Measurements from ENCODE around the gene IGF2BP3.

The IGF2BP3 gene

DNA sequence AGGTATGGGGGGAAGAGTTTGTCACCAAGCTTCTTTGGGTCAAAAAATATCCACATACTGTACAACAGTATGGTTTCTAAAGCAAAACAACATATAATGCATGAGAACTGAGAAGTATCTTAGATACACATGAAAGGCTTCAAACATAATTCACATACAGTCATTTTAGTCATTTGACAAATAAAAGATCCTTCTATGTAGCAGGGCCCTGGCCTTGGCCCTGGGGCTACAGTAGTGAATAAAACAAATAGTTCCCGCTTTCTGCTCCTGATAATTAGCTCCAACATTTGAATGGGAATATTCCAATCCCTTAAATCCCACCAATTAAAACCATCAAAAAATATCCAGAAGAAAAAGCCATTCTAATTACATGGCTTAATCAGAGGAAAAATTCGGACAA is 119.8 kb downstream of the IGF2BP3 start:
- Histone ChIP-seq H4K20me1 (ENCODE audit: insufficient read depth) (no peaks in the 10 kb centered on the region), H3K4me3 (IDR thresholded peaks at IDR 0.05; ENCODE audit: insufficient read depth, low read depth, low read length) (no peak overlapping the region), H3K36me3 (ENCODE audit: insufficient read depth) (peaks cover 10% of the 10 kb centered on the region; the same call in 1 of the 2 replicates), H3K4me2 (no peak overlapping the region), H3K9ac (no peak overlapping the region), H2AFZ (ENCODE audit: low read depth) (no peak overlapping the region), H3K4me1 (ENCODE audit: low read depth, poor library complexity, severe bottlenecking) (peaks cover 6% of the 10 kb centered on the region), H3K27ac (no peak overlapping the region), H3K79me2 (ENCODE audit: insufficient read depth, low read depth) (peaks cover 12% of the 10 kb centered on the region; the same call in 1 of the 2 replicates), H3K27me3 (ENCODE audit: insufficient read depth, low read depth) (no peaks in the 10 kb centered on the region)
- no peak for TF ChIP-seq CTCF (conservative IDR thresholded peaks at IDR 0.05; ENCODE audit: low read depth, low read length)

DNA sequence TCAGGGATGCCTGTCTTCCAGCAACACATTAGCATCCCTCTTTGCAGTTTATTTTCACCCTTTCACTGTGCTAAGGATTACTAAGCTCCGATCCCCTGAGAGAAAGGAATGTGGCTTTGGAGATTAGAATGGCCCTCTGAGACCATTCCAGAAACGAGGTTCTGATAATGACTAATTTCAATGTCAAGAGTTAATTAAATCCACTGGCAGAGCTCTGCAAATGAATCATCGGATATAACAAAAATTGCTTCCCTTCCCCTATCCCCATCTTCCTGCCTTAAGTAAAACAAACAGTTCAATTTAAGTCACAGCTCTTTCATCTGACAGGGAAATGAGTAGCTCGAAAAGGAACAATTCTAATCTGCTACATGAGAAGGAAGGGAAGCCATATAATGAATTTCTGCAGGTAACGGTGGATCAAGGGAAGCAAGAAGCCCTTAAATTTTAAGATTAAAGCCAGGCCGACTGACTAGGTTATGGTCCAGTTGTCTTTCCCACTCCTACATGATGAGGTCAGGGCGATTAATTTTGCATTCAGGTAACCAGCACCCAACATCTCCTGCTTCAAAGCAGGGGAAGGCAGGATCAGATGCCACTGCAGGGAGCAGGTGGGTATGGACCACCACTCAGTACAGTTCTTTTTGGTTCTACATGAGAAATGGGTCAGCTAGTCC is 120.7 kb downstream of the IGF2BP3 start:
- H3K27ac ChIP-seq: no peak overlapping the region
- peaks cover 6% of the 10 kb centered on the region for H3K4me1 ChIP-seq (ENCODE audit: low read depth, poor library complexity, severe bottlenecking)
- no peak overlapping the region for H3K4me3 ChIP-seq (IDR thresholded peaks at IDR 0.05; ENCODE audit: insufficient read depth, low read depth, low read length)
- peaks cover 8% of the 10 kb centered on the region; the same call in 1 of the 2 replicates for H3K79me2 ChIP-seq (ENCODE audit: insufficient read depth, low read depth)
- no peak for TF ChIP-seq CTCF (conservative IDR thresholded peaks at IDR 0.05; ENCODE audit: low read depth, low read length)
- H2AFZ ChIP-seq (ENCODE audit: low read depth): no peak overlapping the region
- no peak overlapping the region for H3K9ac ChIP-seq
- H3K27me3 ChIP-seq (ENCODE audit: insufficient read depth, low read depth): no peaks in the 10 kb centered on the region
- H3K36me3 ChIP-seq (ENCODE audit: insufficient read depth): peaks cover 10% of the 10 kb centered on the region; the same call in 1 of the 2 replicates
- no peak overlapping the region for H3K4me2 ChIP-seq
- no peaks in the 10 kb centered on the region for H4K20me1 ChIP-seq (ENCODE audit: insufficient read depth)

DNA sequence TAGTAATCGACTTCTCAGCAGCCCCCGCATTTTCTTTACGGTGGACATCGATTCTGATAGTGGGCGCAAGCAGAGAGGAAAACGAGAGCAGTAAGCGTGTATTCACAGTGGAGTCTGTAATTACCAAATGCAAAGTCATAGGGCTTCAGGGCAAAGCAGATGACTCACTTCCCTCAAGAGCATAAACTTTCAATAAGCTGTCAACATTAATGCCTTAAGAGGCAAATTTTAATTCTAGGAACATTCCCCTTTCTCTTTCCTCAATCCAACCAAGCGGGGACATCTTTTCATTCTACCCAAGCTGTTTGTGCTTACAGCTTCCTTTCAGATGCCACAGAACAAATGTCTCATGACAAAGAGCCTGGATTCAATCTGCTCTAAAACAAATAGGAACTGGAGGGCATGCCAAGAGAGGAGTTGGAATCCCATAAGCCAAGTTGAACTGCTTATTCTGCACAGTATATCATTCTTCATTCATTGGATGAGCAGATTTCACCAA is 122.6 kb downstream of the IGF2BP3 start:
- Histone ChIP-seq H4K20me1 (ENCODE audit: insufficient read depth) (no peaks in the 10 kb centered on the region), H3K4me3 (IDR thresholded peaks at IDR 0.05; ENCODE audit: insufficient read depth, low read depth, low read length) (no peak overlapping the region), H3K27ac (no peak overlapping the region), H3K36me3 (ENCODE audit: insufficient read depth) (peaks cover 10% of the 10 kb centered on the region; the same call in 1 of the 2 replicates), H3K4me1 (ENCODE audit: low read depth, poor library complexity, severe bottlenecking) (peaks cover 6% of the 10 kb centered on the region), H3K79me2 (ENCODE audit: insufficient read depth, low read depth) (peaks cover under 1% of the 10 kb centered on the region; the same call in 1 of the 2 replicates), H2AFZ (ENCODE audit: low read depth) (no peak overlapping the region), H3K4me2 (no peak overlapping the region), H3K9ac (no peak overlapping the region), H3K27me3 (ENCODE audit: insufficient read depth, low read depth) (no peaks in the 10 kb centered on the region)
- no peak for TF ChIP-seq CTCF (conservative IDR thresholded peaks at IDR 0.05; ENCODE audit: low read depth, low read length)

DNA sequence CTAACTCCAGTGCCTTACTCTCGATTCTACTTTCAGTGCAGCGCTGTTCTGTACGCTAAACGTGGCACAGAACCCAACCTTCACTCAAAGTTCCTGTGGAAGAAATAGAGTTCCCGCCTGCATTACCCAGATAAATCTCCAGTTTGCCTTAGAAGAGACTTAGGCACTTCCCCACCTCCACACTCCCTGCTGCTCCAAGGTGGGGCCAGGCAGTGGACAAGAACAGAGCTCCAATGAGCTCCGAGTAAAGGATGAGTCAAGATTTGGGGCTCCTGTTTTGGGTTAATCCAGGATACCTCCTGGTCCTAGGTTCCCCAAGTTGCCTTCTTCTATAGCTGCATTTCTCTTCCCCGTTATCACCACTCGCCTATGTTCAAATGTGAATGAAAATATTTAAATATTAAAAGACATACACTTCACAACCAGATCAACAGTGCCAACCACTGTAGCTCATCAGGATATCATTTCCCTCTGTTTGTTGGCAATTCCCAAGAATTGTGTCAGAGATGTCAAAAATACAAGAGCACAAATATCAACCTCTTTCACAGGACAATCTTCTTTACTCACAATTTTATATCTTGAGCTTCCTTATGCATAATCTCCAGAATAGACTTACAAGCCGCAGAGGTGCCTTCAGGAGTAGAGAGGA is 123.1 kb downstream of the IGF2BP3 start:
- peaks cover 10% of the 10 kb centered on the region; the same call in 1 of the 2 replicates for H3K36me3 ChIP-seq (ENCODE audit: insufficient read depth)
- H3K4me3 ChIP-seq (IDR thresholded peaks at IDR 0.05; ENCODE audit: insufficient read depth, low read depth, low read length): no peak overlapping the region
- no peaks in the 10 kb centered on the region for H3K27me3 ChIP-seq (ENCODE audit: insufficient read depth, low read depth)
- H3K9ac ChIP-seq: no peak overlapping the region
- H2AFZ ChIP-seq (ENCODE audit: low read depth): no peak overlapping the region
- no peaks in the 10 kb centered on the region; the same call in 1 of the 2 replicates for H3K79me2 ChIP-seq (ENCODE audit: insufficient read depth, low read depth)
- TF ChIP-seq CTCF (conservative IDR thresholded peaks at IDR 0.05; ENCODE audit: low read depth, low read length): no peak
- H3K27ac ChIP-seq: no peak overlapping the region
- H3K4me1 ChIP-seq (ENCODE audit: low read depth, poor library complexity, severe bottlenecking): peaks cover 6% of the 10 kb centered on the region
- H3K4me2 ChIP-seq: no peak overlapping the region
- H4K20me1 ChIP-seq (ENCODE audit: insufficient read depth): no peaks in the 10 kb centered on the region

Data from KMS-11 (cell line).